H9 (cell line): Measurements from ENCODE around the gene COMMD1. TPM values are rescaled to one million over a fixed set of nuclear protein-coding genes. Genes with fewer than 3 reads are reported as not detected.

ENCODE experiments used
- DNase-seq: peaks from one replicate; pipeline ENCODE4 v3.0.0-alpha.2; 2017
- H2AFZ ChIP-seq: one replicate; pipeline ENCODE4 v1.6.1; 2013; ENCODE audit warnings: mild to moderate bottlenecking, low read length, control low read depth, moderate library complexity
- H2AK5ac ChIP-seq: 2 replicates; pipeline ENCODE4 v1.6.1; 2013; ENCODE audit warnings: low read length, control low read depth, mixed read lengths; ENCODE audit not compliant: insufficient read length
- H2BK120ac ChIP-seq: one replicate; pipeline ENCODE4 v1.6.1; 2013; ENCODE audit warnings: low read depth, mild to moderate bottlenecking, low read length, control low read depth, inconsistent platforms; ENCODE audit not compliant: poor library complexity, severe bottlenecking
- H2BK12ac ChIP-seq: 2 replicates; pipeline ENCODE4 v1.6.1; 2013; ENCODE audit warnings: low read length, control low read depth, mixed read lengths, low read depth; ENCODE audit not compliant: insufficient read length
- H2BK15ac ChIP-seq: 2 replicates; pipeline ENCODE4 v1.6.1; 2013; ENCODE audit warnings: low read depth, low read length, control low read depth
- H2BK20ac ChIP-seq: one replicate; pipeline ENCODE4 v1.6.1; 2013; ENCODE audit warnings: low read depth, mild to moderate bottlenecking, low read length, control low read depth, inconsistent platforms; ENCODE audit not compliant: poor library complexity, severe bottlenecking
- H2BK5ac ChIP-seq: 2 replicates; pipeline ENCODE4 v1.6.1; 2013; ENCODE audit warnings: low read length, control low read depth, mixed read lengths; ENCODE audit not compliant: insufficient read length
- H3K14ac ChIP-seq: 2 replicates; pipeline ENCODE4 v1.6.1; 2013; ENCODE audit warnings: low read length, control low read depth; ENCODE audit not compliant: insufficient read depth
- H3K18ac ChIP-seq: 2 replicates; pipeline ENCODE4 v1.6.1; 2013; ENCODE audit warnings: low read depth, mild to moderate bottlenecking, mixed read lengths, low read length, control low read depth; ENCODE audit not compliant: insufficient read length
- H3K23ac ChIP-seq: 2 replicates; pipeline ENCODE4 v1.6.1; 2013; ENCODE audit warnings: low read length, control low read depth, mixed read lengths, low read depth; ENCODE audit not compliant: insufficient read length
- H3K23me2 ChIP-seq: 2 replicates; pipeline ENCODE4 v1.6.1; 2013; ENCODE audit warnings: low read depth, mild to moderate bottlenecking, mixed read lengths, low read length, control low read depth; ENCODE audit not compliant: insufficient read length, poor library complexity, severe bottlenecking
- H3K27ac ChIP-seq: 2 replicates; pipeline ENCODE4 v1.5.1; 2013; ENCODE audit warnings: low read length, control low read depth, mixed read lengths, low read depth; ENCODE audit not compliant: insufficient read length
- H3K27me3 ChIP-seq: 2 replicates; pipeline ENCODE4 v1.6.1; 2013; ENCODE audit warnings: low read length, control low read depth, inconsistent platforms; ENCODE audit not compliant: insufficient read depth
- H3K4ac ChIP-seq: 2 replicates; pipeline ENCODE4 v1.6.1; 2013; ENCODE audit warnings: low read depth, mild to moderate bottlenecking, control low read depth, inconsistent platforms, low read length, moderate library complexity
- H3K4me1 ChIP-seq: 2 replicates; pipeline ENCODE4 v1.6.1; 2013; ENCODE audit warnings: low read length, control low read depth, inconsistent platforms; ENCODE audit not compliant: insufficient read depth
- H3K4me2 ChIP-seq: 2 replicates; pipeline ENCODE4 v1.6.1; 2013; ENCODE audit warnings: low read length, control low read depth, mixed read lengths; ENCODE audit not compliant: insufficient read length, insufficient read depth
- H3K56ac ChIP-seq: 2 replicates; pipeline ENCODE4 v1.6.1; 2013; ENCODE audit warnings: low read depth, mild to moderate bottlenecking, mixed read lengths, low read length, control low read depth; ENCODE audit not compliant: insufficient read length
- H3K79me1 ChIP-seq: 2 replicates; pipeline ENCODE4 v1.6.1; 2013; ENCODE audit warnings: low read depth, mild to moderate bottlenecking, moderate library complexity, low read length, control low read depth, inconsistent platforms; ENCODE audit not compliant: insufficient read depth, poor library complexity, severe bottlenecking
- H3K79me2 ChIP-seq: 2 replicates; pipeline ENCODE4 v1.6.1; 2013; ENCODE audit warnings: low read length, control low read depth, inconsistent platforms; ENCODE audit not compliant: insufficient read depth
- H3K9ac ChIP-seq: 2 replicates; pipeline ENCODE4 v1.6.1; 2013; ENCODE audit warnings: low read length, control low read depth, mixed read lengths; ENCODE audit not compliant: insufficient read length; ENCODE audit errors: extremely low read depth
- H3K9me3 ChIP-seq: one replicate; pipeline ENCODE4 v1.6.1; 2013; ENCODE audit warnings: low read depth, low read length, inconsistent platforms; ENCODE audit not compliant: control insufficient read depth
- H3T11ph ChIP-seq: one replicate; pipeline ENCODE4 v1.6.1; 2013; ENCODE audit warnings: mild to moderate bottlenecking, low read length, control low read depth, inconsistent platforms
- H4K20me1 ChIP-seq: one replicate; pipeline ENCODE4 v1.6.1; 2013; ENCODE audit not compliant: control insufficient read depth, insufficient read length, insufficient read depth
- H4K5ac ChIP-seq: 2 replicates; pipeline ENCODE4 v1.6.1; 2013; ENCODE audit warnings: low read depth, mild to moderate bottlenecking, mixed read lengths, low read length, control low read depth; ENCODE audit not compliant: insufficient read length
- H4K8ac ChIP-seq: replicated peaks from 2 replicates; pipeline ENCODE4 v1.6.1; 2013; ENCODE audit warnings: low read length, control low read depth, mixed read lengths, low read depth; ENCODE audit not compliant: insufficient read length
- H4K91ac ChIP-seq: 2 replicates; pipeline ENCODE4 v1.6.1; 2013; ENCODE audit warnings: low read depth, mild to moderate bottlenecking, moderate library complexity, mixed read lengths, low read length, control low read depth; ENCODE audit not compliant: insufficient read length
- H3K27ac Mint-ChIP-seq, 3 experiments: 2 replicates in 2 of 3; 3 replicates in 1 of 3; pipeline ENCODE4 v1.8.0; 2020 to 2021; ENCODE audit warnings: mixed read lengths in 3 of 3, mild to moderate bottlenecking in 1 of 3, moderate library complexity in 1 of 3
- H3K27me3 Mint-ChIP-seq: 2 replicates; pipeline ENCODE4 v1.8.0; 2021; ENCODE audit warnings: low read depth, mild to moderate bottlenecking, moderate library complexity, mixed read lengths
- H3K36me3 Mint-ChIP-seq, 3 experiments: 2 replicates in 2 of 3; 3 replicates in 1 of 3; pipeline ENCODE4 v1.8.0; 2020 to 2021; ENCODE audit warnings: low read depth in 3 of 3, mixed read lengths in 3 of 3; ENCODE audit not compliant: insufficient read depth in 1 of 3
- H3K4me1 Mint-ChIP-seq, 2 experiments: 2 replicates each; pipeline ENCODE4 v1.8.0; 2020; ENCODE audit warnings: mixed read lengths in 2 of 2
- H3K4me3 Mint-ChIP-seq, 2 experiments: 2 replicates in 1 of 2; 3 replicates in 1 of 2; pipeline ENCODE4 v1.8.0; 2020 to 2021; ENCODE audit warnings: mild to moderate bottlenecking in 2 of 2, mixed read lengths in 2 of 2, moderate library complexity in 1 of 2
- H3K9me3 Mint-ChIP-seq, 2 experiments: 2 replicates in 1 of 2; 3 replicates in 1 of 2; pipeline ENCODE4 v1.8.0; 2020; ENCODE audit warnings: mild to moderate bottlenecking in 2 of 2, mixed read lengths in 2 of 2, moderate library complexity in 1 of 2
- WGBS: extraction: QIAGEN DNeasy Blood & Tissue Kit; methylation state at CpG from one replicate; pipeline ENCODE4 v1.1.7; 2013; ENCODE audit warnings: missing lambda C conversion rate, low lambda C conversion rate, mixed read lengths; ENCODE audit not compliant: insufficient read length; ENCODE audit errors: extremely low coverage; 5-methylcytosine and 5-hydroxymethylcytosine counted together
- total RNA-seq: library from RNA; stranded (reverse); gene quantifications from 2 replicates; pipeline ENCODE4 v1.2.1, GENCODE V29; 2021
- TF ChIP-seq, protein P1 (sequence below): fragments of 200-600 bp; sonication (generic); conservative IDR thresholded peaks from 3 replicates; pipeline ENCODE4 v1.8.0; 2021; ENCODE audit warnings: antibody characterized with exemption, mild to moderate bottlenecking

COMMD1 gene
- total RNA-seq, 1 experiment from 2014 or later, result 31.5 TPM

DNA sequence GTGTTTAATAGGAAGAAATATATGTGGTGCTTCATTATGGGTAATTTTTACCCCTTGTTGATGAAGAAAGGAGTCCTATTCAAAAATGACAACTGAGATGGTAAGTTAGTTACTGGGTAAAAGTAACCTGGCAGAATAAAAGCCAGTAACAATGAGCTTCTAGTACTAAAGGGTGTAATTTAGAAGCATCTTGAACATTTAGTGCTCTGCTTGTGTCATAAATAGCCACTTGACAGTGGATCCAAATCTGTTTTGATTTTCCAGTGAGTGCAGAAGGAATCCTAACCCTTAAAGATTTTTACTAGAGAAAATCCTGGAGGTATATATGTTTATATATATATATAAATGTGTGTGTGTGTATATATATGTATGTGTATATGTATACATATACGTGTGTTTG is 15.1 kb downstream of the COMMD1 start:
- no peak overlapping the region for H4K5ac ChIP-seq
- no peaks in the 10 kb centered on the region for H3K27me3 Mint-ChIP-seq
- no peak overlapping the region for H3K4ac ChIP-seq
- no peak overlapping the region for H3K23ac ChIP-seq
- no peaks in the 10 kb centered on the region for H4K20me1 ChIP-seq
- no peaks in the 10 kb centered on the region for H3K79me2 ChIP-seq
- H2BK5ac ChIP-seq, result no peak overlapping the region
- H3K23me2 ChIP-seq, result no peaks in the 10 kb centered on the region
- H3K36me3 Mint-ChIP-seq, result peaks cover 9 to 15% (median 14%) of the 10 kb centered on the region in 3 experiments
- H3K4me3 Mint-ChIP-seq, result no peak overlapping the region
- H2BK120ac ChIP-seq, result no peak overlapping the region
- H3K9me3 Mint-ChIP-seq, result peaks cover 4 to 8% of the 10 kb centered on the region in 2 experiments; a peak in 2 of 5 replicates
- H3K18ac ChIP-seq, result no peak overlapping the region
- H3K56ac ChIP-seq, result no peak overlapping the region
- no peaks in the 10 kb centered on the region for H3K27me3 ChIP-seq
- no peaks in the 10 kb centered on the region for H3K9me3 ChIP-seq
- no peak overlapping the region for H4K8ac ChIP-seq
- TF ChIP-seq, protein P1, sequence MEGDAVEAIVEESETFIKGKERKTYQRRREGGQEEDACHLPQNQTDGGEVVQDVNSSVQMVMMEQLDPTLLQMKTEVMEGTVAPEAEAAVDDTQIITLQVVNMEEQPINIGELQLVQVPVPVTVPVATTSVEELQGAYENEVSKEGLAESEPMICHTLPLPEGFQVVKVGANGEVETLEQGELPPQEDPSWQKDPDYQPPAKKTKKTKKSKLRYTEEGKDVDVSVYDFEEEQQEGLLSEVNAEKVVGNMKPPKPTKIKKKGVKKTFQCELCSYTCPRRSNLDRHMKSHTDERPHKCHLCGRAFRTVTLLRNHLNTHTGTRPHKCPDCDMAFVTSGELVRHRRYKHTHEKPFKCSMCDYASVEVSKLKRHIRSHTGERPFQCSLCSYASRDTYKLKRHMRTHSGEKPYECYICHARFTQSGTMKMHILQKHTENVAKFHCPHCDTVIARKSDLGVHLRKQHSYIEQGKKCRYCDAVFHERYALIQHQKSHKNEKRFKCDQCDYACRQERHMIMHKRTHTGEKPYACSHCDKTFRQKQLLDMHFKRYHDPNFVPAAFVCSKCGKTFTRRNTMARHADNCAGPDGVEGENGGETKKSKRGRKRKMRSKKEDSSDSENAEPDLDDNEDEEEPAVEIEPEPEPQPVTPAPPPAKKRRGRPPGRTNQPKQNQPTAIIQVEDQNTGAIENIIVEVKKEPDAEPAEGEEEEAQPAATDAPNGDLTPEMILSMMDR, result no peak
- no peak overlapping the region for H2BK12ac ChIP-seq
- no peak overlapping the region for H3K27ac ChIP-seq
- no peak overlapping the region for H3K9ac ChIP-seq
- H4K91ac ChIP-seq, result no peak overlapping the region
- no peak overlapping the region for H2BK20ac ChIP-seq
- H3K4me1 ChIP-seq, result no peaks in the 10 kb centered on the region
- no CpG with 5 or more reads among the region's 1 CpG for whole genome bisulfite sequencing
- H3K14ac ChIP-seq, result no peak overlapping the region
- H3T11ph ChIP-seq, result no peak overlapping the region
- no peak for DNase-seq
- H2AK5ac ChIP-seq, result no peak overlapping the region
- no peak overlapping the region for H2AFZ ChIP-seq
- H3K4me1 Mint-ChIP-seq, result peaks cover 13% of the 10 kb centered on the region in 2 experiments
- no peaks in the 10 kb centered on the region for H3K79me1 ChIP-seq
- H3K4me2 ChIP-seq, result no peak overlapping the region
- no peak overlapping the region for H3K27ac Mint-ChIP-seq
- H2BK15ac ChIP-seq, result no peak overlapping the region
